Thyroid gland (tissue), 4 donors: ENCODE data around the gene RPL32.

Source experiments
- POLR2A ChIP-seq, 2 donors: fragments of 450-650 bp; IDR thresholded peaks; one replicate each; pipeline ENCODE4 v1.6.1; 2017; ENCODE audit warnings: antibody characterized with exemption in 2 of 2, mild to moderate bottlenecking in 2 of 2, moderate library complexity in 1 of 2
- TF ChIP-seq, protein P1 (sequence below), 6 experiments: fragments of 200-600 bp in 3 of 6; fragments of 450-650 bp in 3 of 6; sonication (generic) in 3 of 6; IDR thresholded peaks; one replicate each; pipeline ENCODE4 v1.5.1; 2016 to 2019; ENCODE audit warnings: antibody characterized with exemption in 6 of 6, mild to moderate bottlenecking in 2 of 6, inconsistent platforms in 1 of 6, moderate library complexity in 1 of 6

DNA sequence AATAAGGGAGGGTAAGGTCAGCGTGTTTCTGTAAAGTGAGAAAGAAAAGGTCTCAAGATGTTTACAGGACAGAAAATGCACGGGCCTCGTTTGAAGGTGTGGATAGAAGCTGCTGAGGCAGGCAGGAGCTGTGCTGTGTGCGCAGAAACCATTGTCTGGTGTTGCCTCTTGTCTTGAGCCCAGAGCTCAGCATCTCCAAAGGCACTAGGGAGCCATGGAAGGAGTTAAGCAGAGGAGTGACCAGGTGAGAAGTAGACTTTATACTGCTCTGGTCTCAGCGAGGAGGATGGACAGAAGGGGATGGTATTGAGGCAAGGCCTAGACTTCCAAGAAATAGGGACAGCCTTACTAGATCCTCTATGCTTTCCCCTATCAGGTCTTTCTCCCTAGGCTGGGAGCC is 31.9 kb downstream of the RPL32 start:
- TF ChIP-seq, protein P1, sequence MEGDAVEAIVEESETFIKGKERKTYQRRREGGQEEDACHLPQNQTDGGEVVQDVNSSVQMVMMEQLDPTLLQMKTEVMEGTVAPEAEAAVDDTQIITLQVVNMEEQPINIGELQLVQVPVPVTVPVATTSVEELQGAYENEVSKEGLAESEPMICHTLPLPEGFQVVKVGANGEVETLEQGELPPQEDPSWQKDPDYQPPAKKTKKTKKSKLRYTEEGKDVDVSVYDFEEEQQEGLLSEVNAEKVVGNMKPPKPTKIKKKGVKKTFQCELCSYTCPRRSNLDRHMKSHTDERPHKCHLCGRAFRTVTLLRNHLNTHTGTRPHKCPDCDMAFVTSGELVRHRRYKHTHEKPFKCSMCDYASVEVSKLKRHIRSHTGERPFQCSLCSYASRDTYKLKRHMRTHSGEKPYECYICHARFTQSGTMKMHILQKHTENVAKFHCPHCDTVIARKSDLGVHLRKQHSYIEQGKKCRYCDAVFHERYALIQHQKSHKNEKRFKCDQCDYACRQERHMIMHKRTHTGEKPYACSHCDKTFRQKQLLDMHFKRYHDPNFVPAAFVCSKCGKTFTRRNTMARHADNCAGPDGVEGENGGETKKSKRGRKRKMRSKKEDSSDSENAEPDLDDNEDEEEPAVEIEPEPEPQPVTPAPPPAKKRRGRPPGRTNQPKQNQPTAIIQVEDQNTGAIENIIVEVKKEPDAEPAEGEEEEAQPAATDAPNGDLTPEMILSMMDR (IDR thresholded peaks at IDR 0.05): no peak
- TF ChIP-seq POLR2A (IDR thresholded peaks at IDR 0.05): no peak
